ENCODE measurements around the gene PPP3R2. TPM values are rescaled to one million over a fixed set of nuclear protein-coding genes. Genes with fewer than 3 reads are reported as not detected.

The PPP3R2 gene
- total RNA-seq, 4 donors from 2014 or later, result not detected

- TF ChIP-seq CTCF (IDR thresholded peaks at IDR 0.05), result no peak
- peak in 1 of 2 donors; percentile 40 for TF ChIP-seq EP300 (IDR thresholded peaks at IDR 0.05)
- no peak for TF ChIP-seq POLR2A (IDR thresholded peaks at IDR 0.05)
- no peaks in the 10 kb centered on the region for H3K27me3 ChIP-seq
- H3K4me1 ChIP-seq, result no peaks in the 10 kb centered on the region
- H3K36me3 ChIP-seq, result no peaks in the 10 kb centered on the region
- H3K27ac ChIP-seq, result no peak overlapping the region
- no peaks in the 10 kb centered on the region for H3K9me3 ChIP-seq
- WGBS, 2 donors, result 64 to 82% methylated on average over 3 of the region's 3 CpGs
- H3K4me3 ChIP-seq, result no peak overlapping the region
- DNase-seq (ENCODE audit: low spot score in 2 of 2), result no peak
Measured at GRCh38 chr9:101585740-101586139, 9.0 kb downstream of the PPP3R2 start.

DNA sequence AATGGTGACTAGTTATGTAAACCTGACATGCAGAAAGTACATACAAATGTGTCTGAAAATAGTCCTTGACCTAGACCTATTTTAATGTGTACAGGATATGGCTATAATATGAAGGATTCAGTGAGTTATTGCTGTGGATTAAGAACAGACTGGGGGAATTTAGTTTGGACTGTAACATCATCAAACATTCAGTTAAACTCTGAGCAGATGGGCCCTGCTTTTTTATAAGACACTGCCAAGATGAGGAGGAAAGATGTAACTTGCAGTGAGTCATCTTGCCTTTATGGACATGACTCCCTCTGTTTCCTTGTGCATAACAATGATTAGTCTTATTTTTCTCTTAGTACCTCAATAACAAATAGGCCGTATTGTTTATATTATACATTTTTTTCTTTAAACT lies 12.2 kb downstream of the PPP3R2 start:
- Histone ChIP-seq H3K4me3 (no peak overlapping the region), H3K4me1 (no peaks in the 10 kb centered on the region), H3K27me3 (no peaks in the 10 kb centered on the region), H3K9me3 (no peaks in the 10 kb centered on the region), H3K27ac (no peak overlapping the region), H3K36me3 (no peaks in the 10 kb centered on the region)
- DNase-seq (ENCODE audit: low spot score in 2 of 2), result no peak
- whole genome bisulfite sequencing, 2 donors, result 52 to 60% methylated on average over 1 of the region's 1 CpG
- TF ChIP-seq EP300 (IDR thresholded peaks at IDR 0.05) (no peak), CTCF (IDR thresholded peaks at IDR 0.05) (no peak), POLR2A (IDR thresholded peaks at IDR 0.05) (no peak)

DNA sequence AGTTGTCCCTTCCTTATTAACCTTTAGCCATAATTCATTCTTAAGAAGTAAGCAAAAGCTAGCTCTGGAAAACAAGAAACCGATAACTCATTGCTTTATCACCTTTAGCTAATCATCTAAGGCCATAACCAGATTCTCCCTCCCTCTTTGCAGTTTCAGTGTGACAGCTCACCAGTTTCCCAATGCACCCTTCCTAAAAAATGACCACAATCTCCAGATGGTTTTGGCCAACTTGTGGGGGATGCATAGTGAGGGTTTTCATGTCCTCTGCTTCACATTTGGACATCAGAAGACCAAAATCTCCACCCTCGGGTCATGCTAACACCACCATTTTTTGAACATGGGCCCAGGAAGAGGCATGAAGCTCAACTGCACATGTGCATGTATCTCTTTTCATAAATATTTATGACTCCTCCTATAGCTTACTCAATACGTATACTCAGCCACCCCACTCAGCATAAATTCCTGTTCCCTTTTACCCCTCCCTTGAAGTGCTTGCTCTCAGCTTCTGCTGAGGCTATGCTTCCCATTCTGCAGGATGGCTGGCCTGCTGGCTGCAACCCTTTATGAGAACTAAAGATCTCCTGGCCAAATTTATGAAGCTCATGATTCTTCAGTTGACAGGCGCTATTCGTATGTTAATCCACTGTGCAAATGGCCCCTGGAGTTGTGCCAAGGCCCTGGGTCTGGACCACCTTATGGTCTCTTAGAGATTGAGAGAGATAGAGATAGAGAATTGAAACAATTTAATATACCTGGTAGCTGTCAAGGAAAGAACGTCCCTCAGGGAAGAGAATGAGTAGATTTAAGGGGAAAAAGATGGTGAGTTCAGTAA lies 14.8 kb downstream of the PPP3R2 start:
- 77 to 84% methylated on average over 6 of the region's 6 CpGs for WGBS, 2 donors
- TF ChIP-seq CTCF (IDR thresholded peaks at IDR 0.05), result no peak
- no peak for TF ChIP-seq EP300 (IDR thresholded peaks at IDR 0.05)
- no peak for TF ChIP-seq POLR2A (IDR thresholded peaks at IDR 0.05)
- no peak for DNase-seq (ENCODE audit: low spot score in 2 of 2)
- no peaks in the 10 kb centered on the region for H3K9me3 ChIP-seq
- no peak overlapping the region for H3K27ac ChIP-seq
- no peaks in the 10 kb centered on the region for H3K27me3 ChIP-seq
- H3K4me1 ChIP-seq, result no peaks in the 10 kb centered on the region
- H3K4me3 ChIP-seq, result no peak overlapping the region
- no peaks in the 10 kb centered on the region for H3K36me3 ChIP-seq

- Histone ChIP-seq H3K9me3 (no peaks in the 10 kb centered on the region), H3K4me1 (no peaks in the 10 kb centered on the region), H3K27me3 (no peaks in the 10 kb centered on the region), H3K36me3 (peaks cover 0 to under 1% (median 0%) of the 10 kb centered on the region in 3 donors), H3K4me3 (no peak overlapping the region), H3K27ac (no peak overlapping the region)
- WGBS, 2 donors, result 75 to 85% methylated on average over 3 of the region's 3 CpGs
- TF ChIP-seq CTCF (IDR thresholded peaks at IDR 0.05) (no peak), EP300 (IDR thresholded peaks at IDR 0.05) (no peak), POLR2A (IDR thresholded peaks at IDR 0.05) (no peak)
- no peak for DNase-seq (ENCODE audit: low spot score in 2 of 2)
Measured at GRCh38 chr9:101578378-101578777, 16.4 kb downstream of the PPP3R2 start.

GRCh38 chr9:101574731-101575333 lies 19.9 kb downstream of the PPP3R2 start:
- no peak for DNase-seq (ENCODE audit: low spot score in 2 of 2)
- no peak overlapping the region for H3K4me3 ChIP-seq
- peaks cover 0 to 19% (median 0%) of the 10 kb centered on the region in 3 donors for H3K36me3 ChIP-seq
- no peaks in the 10 kb centered on the region for H3K27me3 ChIP-seq
- no peak for TF ChIP-seq POLR2A (IDR thresholded peaks at IDR 0.05)
- TF ChIP-seq CTCF (IDR thresholded peaks at IDR 0.05), result no peak
- no peak for TF ChIP-seq EP300 (IDR thresholded peaks at IDR 0.05)
- H3K4me1 ChIP-seq, result no peaks in the 10 kb centered on the region
- no peak overlapping the region for H3K27ac ChIP-seq
- no peaks in the 10 kb centered on the region for H3K9me3 ChIP-seq
